H1 (cell line): ENCODE results near the gene HIVEP2. TPM values are rescaled to one million over a fixed set of nuclear protein-coding genes. Genes with fewer than 3 reads are reported as not detected.
A peak's percentile ranks its signal among the peaks of the same experiment; 100 is the strongest.

Source experiments
- CTCF ChIA-PET: fragments of 300-600 bp; sonication (Branson Sonifier 250); formaldehyde crosslinking; loops from one replicate; lab custom pipeline; 2021; ENCODE audit not compliant: partially characterized antibody; lab: Charles Lee
- POLR2A ChIA-PET: fragments of 300-600 bp; sonication (Branson Sonifier 250); formaldehyde crosslinking; loops from one replicate; lab custom pipeline; 2021; ENCODE audit warnings: inconsistent platforms; ENCODE audit not compliant: partially characterized antibody; lab: Charles Lee
- DNase-seq, 2 experiments: peaks; one replicate each; pipeline versions ENCODE4 v3.0.0 to v3.0.0-alpha.2; 2010 to 2022; ENCODE audit warnings: low spot score in 2 of 2, low read depth in 1 of 2, mixed read lengths in 1 of 2
- FAIRE-seq: peaks from 2 replicates; lab custom pipeline; 2011; peaks lifted over from hg19 to GRCh38; lab: Jason Lieb, UNC
- H2AFZ ChIP-seq: 2 replicates; pipeline ENCODE4 v1.8.1; 2012; ENCODE audit warnings: low read length, inconsistent platforms
- H2AK5ac ChIP-seq: 2 replicates; pipeline ENCODE4 v1.6.1; 2013; ENCODE audit warnings: low read depth, low read length
- H2BK120ac ChIP-seq: replicated peaks from 2 replicates; pipeline ENCODE3; 2013; ENCODE audit warnings: low read depth, low read length, inconsistent platforms
- H2BK12ac ChIP-seq: 2 replicates; pipeline ENCODE4 v1.6.1; 2013; ENCODE audit warnings: low read depth, low read length
- H2BK15ac ChIP-seq: 2 replicates; pipeline ENCODE4 v1.6.1; 2013; ENCODE audit warnings: low read length
- H2BK20ac ChIP-seq: 2 replicates; pipeline ENCODE4 v1.6.1; 2013; ENCODE audit warnings: low read length
- H2BK5ac ChIP-seq: 2 replicates; pipeline ENCODE4 v1.6.1; 2013; ENCODE audit warnings: low read depth, low read length
- H3K14ac ChIP-seq: 2 replicates; pipeline ENCODE4 v1.6.1; 2013; ENCODE audit warnings: inconsistent platforms; ENCODE audit not compliant: insufficient read length
- H3K18ac ChIP-seq: 2 replicates; pipeline ENCODE4 v1.6.1; 2013; ENCODE audit warnings: low read length; ENCODE audit errors: extremely low read depth
- H3K23ac ChIP-seq: 2 replicates; pipeline ENCODE4 v1.6.1; 2013; ENCODE audit warnings: inconsistent platforms; ENCODE audit not compliant: insufficient read length
- H3K23me2 ChIP-seq: 2 replicates; pipeline ENCODE4 v1.6.1; 2013; ENCODE audit warnings: low read depth, low read length
- H3K27ac ChIP-seq: 2 replicates; pipeline ENCODE4 v1.6.1; 2011; ENCODE audit warnings: low read depth, low read length, inconsistent platforms
- H3K27me3 ChIP-seq, 4 experiments: replicated peaks in 1 of 4; 1 replicate in 1 of 4; 2 replicates in 3 of 4; pipeline versions ENCODE4 v1.6.1 to v1.8.1; 2011 to 2013; ENCODE audit warnings: low read length in 3 of 4, mild to moderate bottlenecking in 3 of 4, inconsistent platforms in 2 of 4, mixed read lengths in 2 of 4, moderate library complexity in 1 of 4; ENCODE audit not compliant: control insufficient read depth in 3 of 4, insufficient read depth in 3 of 4; ENCODE audit errors: extremely low read depth in 1 of 4
- H3K36me3 ChIP-seq, 4 experiments: 2 replicates each; pipeline versions ENCODE4 v1.6.1 to v1.8.1; 2011 to 2013; ENCODE audit warnings: mild to moderate bottlenecking in 4 of 4, low read length in 3 of 4, moderate library complexity in 2 of 4, control low read depth in 1 of 4, inconsistent platforms in 1 of 4; ENCODE audit not compliant: insufficient read depth in 4 of 4, control insufficient read depth in 2 of 4
- H3K4ac ChIP-seq: replicated peaks from 2 replicates; pipeline ENCODE3; 2013; ENCODE audit warnings: low read length, low read depth, mixed read lengths, inconsistent platforms; ENCODE audit not compliant: insufficient read length
- H3K4me1 ChIP-seq, 4 experiments: replicated peaks in 1 of 4; 1 replicate in 1 of 4; 2 replicates in 3 of 4; pipeline versions ENCODE4 v1.6.1 to v1.8.1; 2011 to 2013; ENCODE audit warnings: low read length in 3 of 4, inconsistent platforms in 2 of 4, mixed read lengths in 1 of 4; ENCODE audit not compliant: insufficient read depth in 4 of 4, control insufficient read depth in 3 of 4
- H3K4me2 ChIP-seq, 2 experiments: 2 replicates each; pipeline versions ENCODE4 v1.6.1 to v1.8.1; 2011 to 2013; ENCODE audit warnings: low read depth in 2 of 2, low read length in 2 of 2, control low read depth in 1 of 2, inconsistent platforms in 1 of 2, mild to moderate bottlenecking in 1 of 2; ENCODE audit not compliant: insufficient read depth in 1 of 2
- H3K4me3 ChIP-seq, 4 experiments: fragments of 200-600, 300-600 bp in 1 of 4; sonication (generic), shearing (Covaris generic), sonication (Bioruptor Twin) in 1 of 4; 2 replicates each; pipeline versions ENCODE4 v1.5.1 to v1.8.1; 2011 to 2016; ENCODE audit warnings: low read length in 4 of 4, low read depth in 3 of 4, control low read depth in 2 of 4, inconsistent platforms in 2 of 4, mild to moderate bottlenecking in 2 of 4, mixed read lengths in 1 of 4, moderate library complexity in 1 of 4; ENCODE audit not compliant: insufficient read depth in 2 of 4; ENCODE audit errors: extremely low read depth in 1 of 4
- H3K56ac ChIP-seq: replicated peaks from 2 replicates; pipeline ENCODE3; 2013; ENCODE audit warnings: low read depth, mild to moderate bottlenecking, mixed read lengths, low read length, inconsistent platforms; ENCODE audit not compliant: insufficient read length
- H3K79me1 ChIP-seq: 2 replicates; pipeline ENCODE4 v1.6.1; 2013; ENCODE audit warnings: low read depth, low read length, control low read depth
- H3K79me2 ChIP-seq, 2 experiments: 2 replicates each; pipeline versions ENCODE4 v1.6.1 to v1.8.1; 2012 to 2013; ENCODE audit warnings: low read length in 2 of 2, mild to moderate bottlenecking in 2 of 2, inconsistent platforms in 1 of 2; ENCODE audit not compliant: insufficient read depth in 2 of 2, control insufficient read depth in 1 of 2
- H3K9ac ChIP-seq, 4 experiments: replicated peaks in 1 of 4; 1 replicate in 1 of 4; 2 replicates in 3 of 4; pipeline versions ENCODE4 v1.6.1 to v1.8.1; 2011 to 2013; ENCODE audit warnings: low read depth in 3 of 4, low read length in 3 of 4, control low read depth in 2 of 4, mild to moderate bottlenecking in 2 of 4, moderate library complexity in 2 of 4, inconsistent platforms in 1 of 4; ENCODE audit errors: extremely low read depth in 1 of 4
- H3K9me3 ChIP-seq, 2 experiments: 2 replicates each; pipeline versions ENCODE4 v1.6.1 to v1.8.1; 2012 to 2013; ENCODE audit warnings: mild to moderate bottlenecking in 2 of 2, moderate library complexity in 2 of 2, control low read depth in 1 of 2, inconsistent platforms in 1 of 2, low read depth in 1 of 2, low read length in 1 of 2, mixed read lengths in 1 of 2; ENCODE audit not compliant: insufficient read depth in 2 of 2
- H4K20me1 ChIP-seq, 2 experiments: replicated peaks in 1 of 2; 2 replicates each; pipeline versions ENCODE3 to v1.8.1; 2011 to 2013; ENCODE audit warnings: inconsistent platforms in 2 of 2, low read length in 2 of 2, mild to moderate bottlenecking in 1 of 2; ENCODE audit not compliant: insufficient read depth in 2 of 2, control insufficient read depth in 1 of 2
- H4K5ac ChIP-seq: 2 replicates; pipeline ENCODE4 v1.6.1; 2013; ENCODE audit warnings: low read length, low read depth, mixed read lengths, inconsistent platforms; ENCODE audit not compliant: insufficient read length
- H4K8ac ChIP-seq: 2 replicates; pipeline ENCODE4 v1.8.0; 2013; ENCODE audit warnings: mild to moderate bottlenecking, moderate library complexity, low read length, inconsistent platforms; ENCODE audit not compliant: insufficient read depth; ENCODE audit errors: extremely low read depth
- H4K91ac ChIP-seq: replicated peaks from 2 replicates; pipeline ENCODE3; 2013; ENCODE audit warnings: low read length, mixed read lengths, inconsistent platforms; ENCODE audit not compliant: insufficient read length
- WGBS, 2 experiments: shearing (Covaris generic) in 1 of 2; methylation state at CpG; one replicate each; pipeline versions ENCODE4 v1.1.6 to v1.1.7; 2013 to 2015; ENCODE audit warnings: low lambda C conversion rate in 2 of 2, mixed read lengths in 2 of 2, inconsistent platforms in 1 of 2, low coverage in 1 of 2, missing lambda C conversion rate in 1 of 2; ENCODE audit not compliant: insufficient replicate concordance in 2 of 2, insufficient coverage in 1 of 2, insufficient read length in 1 of 2; ENCODE audit errors: extremely low coverage in 1 of 2, missing lambda C conversion rate in 1 of 2; 5-methylcytosine and 5-hydroxymethylcytosine counted together
- polyA plus RNA-seq, 7 experiments: library from polyadenylated mRNA; depleted of rRNA in 3 of 7; stranded (reverse) in 5 of 7; unstranded in 2 of 7; fragments of >200 nt in 5 of 7; fragments of 200-250 nt in 2 of 7; gene quantifications; 1 replicate in 5 of 7; 2 replicates in 1 of 7; 4 replicates in 1 of 7; pipeline versions ENCODE4 v1.2.1 to v1.2.3, GENCODE V29; 2011 to 2013; ENCODE audit warnings: missing spikeins in 2 of 7, mixed read lengths in 2 of 7
- total RNA-seq: library from RNA; stranded (reverse); fragmentation: NEBNext Ultra II Directional; extraction: Animal tissue kit (Norgen Biotek cat#: 25700); gene quantifications from 2 replicates; pipeline ENCODE4 v1.2.1, GENCODE V29; 2021

The HIVEP2 gene
- total and polyA plus RNA-seq, 2 of the 8 experiments (the other 6 are each of a cell fraction or from before 2014, with no cell fraction given), result 2.2 to 6.1 TPM

- Histone ChIP-seq H4K91ac (no peak overlapping the region), H3K4ac (no peak overlapping the region), H2AFZ (peak overlapping the region; percentile 62; the same call in 1 of the 2 replicates), H2BK5ac (no peak overlapping the region), H2BK120ac (no peak overlapping the region), H3K23me2 (no peaks in the 10 kb centered on the region), H2BK12ac (no peak overlapping the region), H2BK15ac (no peak overlapping the region), H3K27ac (no peak overlapping the region), H3K79me1 (no peaks in the 10 kb centered on the region), H2BK20ac (no peak overlapping the region), H4K5ac (no peak overlapping the region), H3K18ac (no peak overlapping the region), H3K4me1 (no peaks in the 10 kb centered on the region), H3K23ac (no peak overlapping the region), H3K79me2 (no peaks in the 10 kb centered on the region), H2AK5ac (no peak overlapping the region), H4K20me1 (no peaks in the 10 kb centered on the region), H3K27me3 (no peaks in the 10 kb centered on the region), H3K14ac (no peak overlapping the region), H3K4me2 (no peak overlapping the region), H4K8ac (no peak overlapping the region), H3K4me3 (no peak overlapping the region), H3K56ac (no peak overlapping the region), H3K36me3 (no peaks in the 10 kb centered on the region), H3K9me3 (no peaks in the 10 kb centered on the region), H3K9ac (no peak overlapping the region)
- no peak for DNase-seq
- ChIA-PET CTCF (interaction anchor here (1.0 to 1.4 kb wide), 4 partner anchors 11 to 520 kb away, joined by 3 to 4 read pairs (median 4); no protein-coding TSS in a partner anchor), POLR2A (no interaction called here)
- FAIRE-seq, result no peak
- WGBS, 2 experiments, result 95% methylated on average over 7 of the region's 7 CpGs; no CpG with 5 or more reads in 1 of the 2 experiments
These were observed 49.0 kb upstream of the HIVEP2 start for GRCh38 chr6:142993977-142994376.
